Kidney (tissue), 14 donors: ENCODE data around the gene CACNA2D1. TPM values are rescaled to one million over a fixed set of nuclear protein-coding genes. Genes with fewer than 3 reads are reported as not detected.

Source experiments
- DNase-seq, 5 donors: peaks; one replicate each; pipeline ENCODE4 v3.0.0-alpha.2; 2013 to 2020
- FAIRE-seq: peaks from 2 replicates; lab custom pipeline; 2012; peaks lifted over from hg19 to GRCh38; lab: Jason Lieb, UNC
- H3K27ac ChIP-seq, 2 donors: one replicate each; pipeline ENCODE4 v1.7.0; 2013; ENCODE audit warnings: low read depth in 2 of 2, low read length in 2 of 2, inconsistent platforms in 1 of 2
- H3K27me3 ChIP-seq: one replicate; pipeline ENCODE4 v1.7.1; 2013; ENCODE audit warnings: low read length, inconsistent platforms; ENCODE audit not compliant: control insufficient read depth, insufficient read depth
- H3K36me3 ChIP-seq, 3 donors: one replicate each; pipeline versions ENCODE4 v1.7.0 to v1.7.1; 2013; ENCODE audit warnings: low read length in 3 of 3, control low read depth in 1 of 3, inconsistent platforms in 1 of 3; ENCODE audit not compliant: insufficient read depth in 3 of 3, control insufficient read depth in 2 of 3
- H3K4me1 ChIP-seq, 3 donors: one replicate each; pipeline versions ENCODE4 v1.7.0 to v1.7.1; 2013; ENCODE audit warnings: low read length in 3 of 3, inconsistent platforms in 1 of 3, low read depth in 1 of 3; ENCODE audit not compliant: control insufficient read depth in 2 of 3, insufficient read depth in 2 of 3
- H3K4me3 ChIP-seq, 3 donors: one replicate each; pipeline versions ENCODE4 v1.7.0 to v1.8.1; 2013; ENCODE audit warnings: low read length in 3 of 3, control low read depth in 1 of 3, inconsistent platforms in 1 of 3
- H3K9ac ChIP-seq, 3 donors: one replicate each; pipeline versions ENCODE4 v1.7.0 to v1.7.1; 2013; ENCODE audit warnings: low read length in 3 of 3, control low read depth in 1 of 3, inconsistent platforms in 1 of 3
- H3K9me3 ChIP-seq, 3 donors: one replicate each; pipeline versions ENCODE4 v1.7.0 to v1.7.1; 2013; ENCODE audit warnings: low read length in 3 of 3, control low read depth in 1 of 3, inconsistent platforms in 1 of 3; ENCODE audit not compliant: control insufficient read depth in 2 of 3, insufficient read depth in 1 of 3
- intact Hi-C: fragments of 100-400 bp; cut with DNase I; formaldehyde crosslinking; loops from one replicate; pipeline ENCODE4 v1.11.1; 2022
- polyA plus RNA-seq: library from polyadenylated mRNA; stranded (reverse); fragments of 350-450 nt; fragmentation: Illumina TruSeq; extraction: RNeasy Lipid Tissue Mini Kit (QIAGEN cat#74804); gene quantifications from one replicate; pipeline ENCODE4 v1.2.3, GENCODE V29; 2014; ENCODE audit warnings: low read depth, low replicate concordance; ENCODE audit not compliant: insufficient read depth
- total RNA-seq: library from RNA; stranded (reverse); fragmentation: NEBNext Ultra II Directional; extraction: Animal tissue kit (Norgen Biotek cat#: 25700); gene quantifications from one replicate; pipeline ENCODE4 v1.2.1, GENCODE V29; 2021
- TF ChIP-seq, protein P1 (sequence below): IDR thresholded peaks from 3 replicates; pipeline ENCODE4 v1.5.1; 2012; ENCODE audit warnings: mild to moderate bottlenecking, moderate library complexity, borderline replicate concordance; ENCODE audit not compliant: insufficient read depth; ENCODE audit errors: extremely low read depth
- donor health status: control.
- donor health status: control.
- donor health status: control.
- donor health status: control.
- donor health status: control.
- donor health status: DM: yes; HTN: yes; CAD: no.
- donor health status: Normal renal cell carcinoma (clear cell type).

Gene CACNA2D1
- total and polyA plus RNA-seq, 2 donors from 2014 or later: 3.5 to 18.3 TPM

DNA sequence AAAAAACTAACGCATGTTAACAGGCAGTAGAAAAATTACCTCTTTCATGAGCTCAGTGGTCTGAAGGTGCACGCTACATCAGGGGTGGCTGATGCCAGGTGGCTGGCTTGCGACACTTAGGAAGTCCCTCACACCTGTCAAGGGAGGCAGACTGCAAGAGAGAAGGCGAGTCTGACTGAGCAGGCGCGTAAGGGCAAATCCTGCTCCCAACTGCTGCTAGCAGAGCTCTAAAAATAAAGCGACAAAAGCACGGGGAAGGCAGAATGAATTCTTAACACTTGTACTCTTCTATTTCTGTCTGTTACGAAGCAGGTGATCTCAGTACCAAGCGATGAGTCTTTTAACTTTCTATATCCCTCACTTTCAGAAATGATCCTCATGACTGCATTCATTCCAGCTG is 33.1 kb downstream of the CACNA2D1 start:
- intact Hi-C loops: no loop called here
- no peak for DNase-seq
- TF ChIP-seq, protein P1, sequence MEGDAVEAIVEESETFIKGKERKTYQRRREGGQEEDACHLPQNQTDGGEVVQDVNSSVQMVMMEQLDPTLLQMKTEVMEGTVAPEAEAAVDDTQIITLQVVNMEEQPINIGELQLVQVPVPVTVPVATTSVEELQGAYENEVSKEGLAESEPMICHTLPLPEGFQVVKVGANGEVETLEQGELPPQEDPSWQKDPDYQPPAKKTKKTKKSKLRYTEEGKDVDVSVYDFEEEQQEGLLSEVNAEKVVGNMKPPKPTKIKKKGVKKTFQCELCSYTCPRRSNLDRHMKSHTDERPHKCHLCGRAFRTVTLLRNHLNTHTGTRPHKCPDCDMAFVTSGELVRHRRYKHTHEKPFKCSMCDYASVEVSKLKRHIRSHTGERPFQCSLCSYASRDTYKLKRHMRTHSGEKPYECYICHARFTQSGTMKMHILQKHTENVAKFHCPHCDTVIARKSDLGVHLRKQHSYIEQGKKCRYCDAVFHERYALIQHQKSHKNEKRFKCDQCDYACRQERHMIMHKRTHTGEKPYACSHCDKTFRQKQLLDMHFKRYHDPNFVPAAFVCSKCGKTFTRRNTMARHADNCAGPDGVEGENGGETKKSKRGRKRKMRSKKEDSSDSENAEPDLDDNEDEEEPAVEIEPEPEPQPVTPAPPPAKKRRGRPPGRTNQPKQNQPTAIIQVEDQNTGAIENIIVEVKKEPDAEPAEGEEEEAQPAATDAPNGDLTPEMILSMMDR: no peak
- H3K36me3 ChIP-seq: no peaks in the 10 kb centered on the region
- no peaks in the 10 kb centered on the region for H3K9me3 ChIP-seq
- H3K27me3 ChIP-seq: no peaks in the 10 kb centered on the region
- no peak overlapping the region for H3K9ac ChIP-seq
- no peak for FAIRE-seq
- no peak overlapping the region for H3K27ac ChIP-seq
- peak overlapping the region in 2 of 3 donors; percentile 23 to 28 for H3K4me3 ChIP-seq
- no peaks in the 10 kb centered on the region for H3K4me1 ChIP-seq

DNA sequence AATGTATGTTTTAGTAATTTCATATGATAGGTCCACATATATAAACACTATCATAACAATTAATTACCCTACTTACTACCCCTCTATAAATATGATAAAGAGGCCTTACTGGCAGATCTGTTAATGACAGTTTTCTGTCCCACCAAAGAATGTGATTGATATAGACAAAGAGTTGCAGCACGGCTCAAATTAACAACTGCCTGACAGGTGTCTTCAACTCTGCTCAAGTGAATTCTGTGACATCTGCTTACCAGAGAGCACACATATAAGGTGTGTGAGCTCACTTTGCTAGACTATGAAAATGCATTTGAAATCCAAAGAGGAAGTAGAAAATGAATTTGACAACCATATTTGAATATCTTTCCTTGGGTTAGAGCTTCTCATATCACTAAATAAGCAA is 36.6 kb downstream of the CACNA2D1 start:
- Histone ChIP-seq H3K36me3 (no peaks in the 10 kb centered on the region), H3K4me3 (no peak overlapping the region), H3K9ac (no peak overlapping the region), H3K9me3 (no peaks in the 10 kb centered on the region), H3K4me1 (no peaks in the 10 kb centered on the region), H3K27me3 (no peaks in the 10 kb centered on the region), H3K27ac (no peak overlapping the region)
- TF ChIP-seq, protein P1: no peak
- no peak for FAIRE-seq
- no peak for DNase-seq
- intact Hi-C loops: no loop called here

- Histone ChIP-seq H3K36me3 (no peaks in the 10 kb centered on the region), H3K27me3 (no peaks in the 10 kb centered on the region), H3K4me3 (no peak overlapping the region), H3K27ac (no peak overlapping the region), H3K4me1 (no peaks in the 10 kb centered on the region), H3K9ac (no peak overlapping the region), H3K9me3 (no peaks in the 10 kb centered on the region)
- intact Hi-C loops: no loop called here
- DNase-seq (peak in 1 of 5 donors; percentile 31), FAIRE-seq (peak; percentile 39)
- TF ChIP-seq, protein P1: no peak
Observed at GRCh38 chr7:82405301-82405700, 38.3 kb downstream of the CACNA2D1 start.

GRCh38 chr7:82404652-82405051 is 38.9 kb downstream of the CACNA2D1 start:
- DNase-seq (no peak), FAIRE-seq (no peak)
- H3K9me3 ChIP-seq: no peaks in the 10 kb centered on the region
- intact Hi-C loops: no loop called here
- H3K4me3 ChIP-seq: no peak overlapping the region
- no peaks in the 10 kb centered on the region for H3K4me1 ChIP-seq
- H3K9ac ChIP-seq: no peak overlapping the region
- no peaks in the 10 kb centered on the region for H3K27me3 ChIP-seq
- no peaks in the 10 kb centered on the region for H3K36me3 ChIP-seq
- TF ChIP-seq, protein P1: no peak
- no peak overlapping the region for H3K27ac ChIP-seq
